NCI-H1092 treated with DMSO at 0.1 percent for 48 hours (cell line): ENCODE measurements around the gene PDLIM7.
A peak's percentile ranks its signal among the peaks of the same experiment; 100 is the strongest.

Source experiments
- DNase-seq: peaks from one replicate; lab custom pipeline; 2025; lab: John Stamatoyannopoulos, UW

The PDLIM7 gene

GRCh38 chr5:177474846-177475562 is 22.4 kb downstream of the PDLIM7 start:
- DNase-seq = no peak

GRCh38 chr5:177474002-177474476 is 23.4 kb downstream of the PDLIM7 start:
- DNase-seq = no peak

GRCh38 chr5:177473443-177474001 is 23.9 kb downstream of the PDLIM7 start, which contains the start of gene DBN1:
Gene DBN1, minus strand, starts transcription at chr5:177473634. Its CDS starts 113 bp downstream, at chr5:177473521.
- DNase-seq = peak; percentile 40

GRCh38 chr5:177472460-177473442 is 24.7 kb downstream of the PDLIM7 start:
- DNase-seq = no peak

GRCh38 chr5:177471610-177472356 is 25.6 kb downstream of the PDLIM7 start:
- DNase-seq = no peak

- DNase-seq = no peak
Measured at GRCh38 chr5:177470759-177471536, 26.5 kb downstream of the PDLIM7 start.

- DNase-seq = no peak
Measured at GRCh38 chr5:177469750-177470525, 27.5 kb downstream of the PDLIM7 start.

GRCh38 chr5:177468685-177469628 is 28.4 kb downstream of the PDLIM7 start:
- no peak for DNase-seq

GRCh38 chr5:177468329-177468684 is 29.1 kb downstream of the PDLIM7 start:
- DNase-seq = no peak

- no peak for DNase-seq
Measured at GRCh38 chr5:177467436-177467835, 30.0 kb downstream of the PDLIM7 start.

- DNase-seq = no peak
Measured at GRCh38 chr5:177466861-177467260, 30.5 kb downstream of the PDLIM7 start.

- DNase-seq = no peak
Measured at GRCh38 chr5:177465044-177465443, 32.4 kb downstream of the PDLIM7 start.

GRCh38 chr5:177462021-177462670 is 35.3 kb downstream of the PDLIM7 start:
- no peak for DNase-seq

GRCh38 chr5:177459819-177460628 is 37.4 kb downstream of the PDLIM7 start:
- no peak for DNase-seq

- DNase-seq = no peak
Measured at GRCh38 chr5:177459357-177459756, 38.0 kb downstream of the PDLIM7 start.

GRCh38 chr5:177458912-177459350 is 38.5 kb downstream of the PDLIM7 start:
- DNase-seq = no peak

- DNase-seq = no peak
Measured at GRCh38 chr5:177457852-177458681, 39.3 kb downstream of the PDLIM7 start.
